GM23338 (cell line): ENCODE measurements around the gene TLNRD1. TPM values are rescaled to one million over a fixed set of nuclear protein-coding genes. Genes with fewer than 3 reads are reported as not detected.
A peak's percentile ranks its signal among the peaks of the same experiment; 100 is the strongest.

Experiments used
- ATAC-seq: fragments of 200-7000 bp; cut with Tn5 transposase; 3 replicates; pipeline ENCODE4 v1.9.1; 2020
- DNase-seq: peaks from one replicate; pipeline ENCODE4 v3.0.0-alpha.2; 2015; ENCODE audit warnings: low spot score
- H2AFZ ChIP-seq: fragments of 200-600 bp; sonication (generic); 2 replicates; pipeline ENCODE4 v1.8.0; 2016; ENCODE audit warnings: antibody characterized with exemption, mild to moderate bottlenecking, moderate library complexity
- H3F3A ChIP-seq: fragments of 200-600 bp; sonication (generic); replicated peaks from 2 replicates; pipeline ENCODE4 v1.8.0; 2017; ENCODE audit warnings: antibody characterized with exemption, mixed run types, low read depth
- H3K27ac ChIP-seq: fragments of 200-600 bp; sonication (generic); 2 replicates; pipeline ENCODE4 v1.6.1; 2016; ENCODE audit warnings: low read depth
- H3K27me3 ChIP-seq: fragments of 200-600 bp; sonication (generic); 2 replicates; pipeline ENCODE4 v1.8.0; 2016; ENCODE audit warnings: mild to moderate bottlenecking, mixed run types, moderate library complexity; ENCODE audit not compliant: insufficient read depth
- H3K36me3 ChIP-seq: fragments of 200-600 bp; sonication (generic); 2 replicates; pipeline ENCODE4 v1.8.0; 2016; ENCODE audit warnings: mild to moderate bottlenecking; ENCODE audit not compliant: insufficient read depth
- H3K4me1 ChIP-seq: fragments of 200-600 bp; sonication (generic); 2 replicates; pipeline ENCODE4 v1.8.0; 2016; ENCODE audit warnings: mild to moderate bottlenecking, moderate library complexity; ENCODE audit not compliant: insufficient read depth
- H3K4me2 ChIP-seq: fragments of 200-600 bp; sonication (generic); 2 replicates; pipeline ENCODE4 v1.7.1; 2017; ENCODE audit warnings: mixed run types
- H3K4me3 ChIP-seq: fragments of 200-600 bp; sonication (generic); 2 replicates; pipeline ENCODE4 v1.6.1; 2016; ENCODE audit warnings: mixed run types
- H3K79me2 ChIP-seq: fragments of 200-600 bp; sonication (generic); replicated peaks from 2 replicates; pipeline ENCODE4 v1.8.0; 2017; ENCODE audit warnings: mild to moderate bottlenecking; ENCODE audit not compliant: insufficient read depth
- H3K9me2 ChIP-seq: fragments of 200-600 bp; sonication (generic); 2 replicates; pipeline ENCODE4 v1.8.0; 2017; ENCODE audit not compliant: insufficient read depth
- H4K20me1 ChIP-seq: fragments of 200-600 bp; sonication (generic); replicated peaks from 2 replicates; pipeline ENCODE4 v1.8.0; 2017; ENCODE audit warnings: mild to moderate bottlenecking; ENCODE audit not compliant: insufficient read depth
- H3K27ac Mint-ChIP-seq: 2 replicates; pipeline ENCODE4 v1.8.0; 2020; ENCODE audit warnings: inconsistent platforms, mild to moderate bottlenecking, moderate library complexity, mixed read lengths
- H3K27me3 Mint-ChIP-seq: 3 replicates; pipeline ENCODE4 v1.8.0; 2022; ENCODE audit warnings: low read depth, mild to moderate bottlenecking, moderate library complexity, mixed read lengths, inconsistent platforms; ENCODE audit not compliant: insufficient read depth, poor library complexity
- H3K36me3 Mint-ChIP-seq: 3 replicates; pipeline ENCODE4 v1.8.0; 2021; ENCODE audit warnings: low read depth, mild to moderate bottlenecking, inconsistent platforms, moderate library complexity, mixed read lengths
- H3K4me1 Mint-ChIP-seq: 3 replicates; pipeline ENCODE4 v1.8.0; 2020; ENCODE audit warnings: mild to moderate bottlenecking, inconsistent platforms, mixed read lengths
- H3K4me3 Mint-ChIP-seq: 3 replicates; pipeline ENCODE4 v1.8.0; 2021; ENCODE audit warnings: moderate library complexity, mild to moderate bottlenecking, inconsistent platforms, mixed read lengths
- H3K9me3 Mint-ChIP-seq: 3 replicates; pipeline ENCODE4 v1.8.0; 2020; ENCODE audit warnings: moderate library complexity, mild to moderate bottlenecking, inconsistent platforms, mixed read lengths
- CTCF ChIP-seq, 2 experiments: fragments of 200-600 bp in 1 of 2; sonication (generic) in 1 of 2; conservative IDR thresholded peaks; 2 replicates each; pipeline versions ENCODE4 v1.5.1 to v1.6.1; 2016 to 2017; ENCODE audit warnings: antibody characterized with exemption in 2 of 2, low read depth in 2 of 2, mild to moderate bottlenecking in 2 of 2, moderate library complexity in 1 of 2
- EZH2 ChIP-seq: fragments of 200-600 bp; sonication (generic); IDR thresholded peaks from one replicate; pipeline ENCODE4 v1.8.0; 2017; ENCODE audit warnings: antibody characterized with exemption, mild to moderate bottlenecking, low read depth; ENCODE audit not compliant: unreplicated experiment
- EZH2phosphoT487 ChIP-seq: fragments of 200-600 bp; sonication (generic); IDR thresholded peaks from one replicate; pipeline ENCODE4 v1.8.1; 2018; ENCODE audit warnings: antibody characterized with exemption; ENCODE audit not compliant: unreplicated experiment
- NANOG ChIP-seq: IDR thresholded peaks from 2 replicates; pipeline ENCODE4 v1.6.1; 2016; ENCODE audit warnings: antibody characterized with exemption, borderline replicate concordance
- POLR2AphosphoS5 ChIP-seq: IDR thresholded peaks from 2 replicates; pipeline ENCODE4 v1.6.1; 2016; ENCODE audit warnings: antibody characterized with exemption, low read depth
- STAT1 ChIP-seq: IDR thresholded peaks from one replicate; pipeline ENCODE4 v1.6.1; 2016; ENCODE audit warnings: antibody characterized with exemption; ENCODE audit not compliant: unreplicated experiment
- ZNF114 ChIP-seq: fragments of 250-450 bp; sonication (Bioruptor Pico); IDR thresholded peaks from 2 replicates; pipeline ENCODE4 v1.5.0; 2020; ENCODE audit warnings: mild to moderate bottlenecking, moderate library complexity
- ZNF331 ChIP-seq: fragments of 250-450 bp; sonication (Bioruptor Pico); IDR thresholded peaks from 2 replicates; pipeline ENCODE4 v1.5.0; 2020; ENCODE audit warnings: low read depth, mild to moderate bottlenecking, moderate library complexity
- polyA plus RNA-seq: library from polyadenylated mRNA; unstranded; fragments of >200 nt; fragmentation: Nextera tagmentation; extraction: Ambion mirVana; gene quantifications from 2 replicates; pipeline ENCODE4 v1.2.1, GENCODE V29; 2016
- total RNA-seq: library from RNA; depleted of rRNA; stranded (reverse); fragments of >200 nt; shearing (Covaris generic); gene quantifications from 2 replicates; pipeline ENCODE4 v1.2.3, GENCODE V29; 2014
- TF ChIP-seq, protein P1 (sequence below): IDR thresholded peaks from 2 replicates; pipeline ENCODE4 v1.6.1; 2016; ENCODE audit warnings: antibody characterized with exemption
- TF ChIP-seq, protein P2 (sequence below): IDR thresholded peaks from one replicate; pipeline ENCODE4 v1.6.1; 2018; ENCODE audit warnings: antibody characterized with exemption; ENCODE audit not compliant: unreplicated experiment

The TLNRD1 gene
- total and polyA plus RNA-seq, 2 experiments from 2014 or later: 6.7 to 27.3 TPM

DNA sequence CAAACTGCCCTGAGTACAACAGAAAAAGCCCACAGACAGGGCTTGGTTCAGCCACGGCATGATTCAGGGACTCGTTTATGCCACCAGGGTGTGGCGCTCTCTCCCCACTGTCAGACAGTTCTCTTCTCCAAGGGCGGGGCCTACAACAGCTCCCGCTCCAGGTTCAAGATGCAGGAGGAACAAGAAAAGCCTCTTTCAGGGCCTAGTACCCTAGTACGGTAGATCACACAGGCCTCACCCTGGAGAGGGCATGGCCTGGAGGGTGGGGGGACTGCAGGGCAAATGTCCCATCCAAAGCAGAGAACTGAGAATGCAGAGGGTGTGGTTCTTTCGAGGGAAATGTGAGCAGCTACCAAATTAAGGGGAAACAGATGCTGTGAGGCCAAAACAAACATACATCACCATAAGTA, 23.1 kb upstream of the TLNRD1 start:
- DNase-seq: peak; percentile 90
- Mint-ChIP-seq H3K4me1 (peaks cover 29% of the 10 kb centered on the region), H3K27me3 (peaks cover 7% of the 10 kb centered on the region), H3K27ac (peak overlapping the region; percentile 57; the same call in 1 of the 2 replicates), H3K4me3 (no peak overlapping the region), H3K36me3 (peaks cover 41% of the 10 kb centered on the region), H3K9me3 (no peaks in the 10 kb centered on the region)
- H3K79me2 ChIP-seq: peaks cover 57% of the 10 kb centered on the region
- peaks cover 4% of the 10 kb centered on the region; the same call in 1 of the 2 replicates for H3K4me1 ChIP-seq
- H3K36me3 ChIP-seq: peaks cover 12% of the 10 kb centered on the region
- no peak overlapping the region for H3K27ac ChIP-seq
- H2AFZ ChIP-seq: no peak overlapping the region
- H3K4me2 ChIP-seq: no peak overlapping the region
- peak; percentile 95 for ATAC-seq
- no peak overlapping the region for H3K4me3 ChIP-seq
- no peaks in the 10 kb centered on the region for H3K9me2 ChIP-seq
- no peaks in the 10 kb centered on the region for H3F3A ChIP-seq
- H4K20me1 ChIP-seq: peaks cover 15% of the 10 kb centered on the region; the same call in 1 of the 2 replicates
- no peak for TF ChIP-seq ZNF114 (CRISPR knock-in tag)
- TF ChIP-seq ZNF331 (CRISPR knock-in tag): no peak
- peak; percentile 14; the same call in 1 of the 2 replicates for TF ChIP-seq POLR2AphosphoS5
- peak; percentile 77 to 92 for TF ChIP-seq CTCF (conservative IDR thresholded peaks at IDR 0.05; ENCODE audit: low read depth in 2 of 2)
- no peaks in the 10 kb centered on the region for H3K27me3 ChIP-seq

DNA sequence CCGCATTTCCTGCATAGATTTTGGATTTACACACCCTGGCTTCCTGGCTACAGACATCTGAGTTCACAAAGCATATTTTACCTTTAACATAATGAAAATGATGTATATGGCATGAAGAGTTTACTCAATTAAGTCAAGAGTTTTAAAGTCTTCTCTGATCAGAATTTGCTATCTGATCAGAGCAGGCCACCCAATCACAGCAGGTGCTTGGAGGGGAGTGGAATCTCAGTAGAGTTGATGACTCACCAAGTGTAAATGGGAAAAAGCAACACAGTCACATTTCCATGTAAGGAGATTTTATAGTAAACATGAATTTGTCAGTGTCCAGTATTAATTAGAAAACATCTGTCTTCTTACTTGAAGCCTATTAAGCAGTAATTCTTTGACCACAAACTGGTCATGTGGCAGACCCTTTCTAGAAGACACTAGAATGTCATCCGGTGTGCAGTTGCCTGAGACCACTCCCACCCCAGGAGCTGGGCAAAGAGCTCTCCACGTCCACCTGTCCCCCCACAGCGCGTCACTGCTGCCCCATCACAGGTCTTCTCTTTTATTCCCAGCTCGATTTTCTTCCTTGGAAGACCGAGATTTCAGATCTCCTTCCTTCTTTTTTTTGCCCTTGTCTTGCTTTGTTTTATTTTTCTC, 21.9 kb upstream of the TLNRD1 start:
- no peak overlapping the region for H3K4me3 Mint-ChIP-seq
- peak overlapping the region; percentile 57; the same call in 1 of the 2 replicates for H3K27ac ChIP-seq
- H2AFZ ChIP-seq: no peak overlapping the region
- H3K27me3 ChIP-seq: no peaks in the 10 kb centered on the region
- peaks cover 7% of the 10 kb centered on the region for H3K27me3 Mint-ChIP-seq
- peaks cover 41% of the 10 kb centered on the region for H3K36me3 Mint-ChIP-seq
- H3K4me1 Mint-ChIP-seq: peaks cover 29% of the 10 kb centered on the region
- H3K4me3 ChIP-seq: no peak overlapping the region
- H3K4me2 ChIP-seq: no peak overlapping the region
- H3K9me2 ChIP-seq: no peaks in the 10 kb centered on the region
- no peaks in the 10 kb centered on the region for H3F3A ChIP-seq
- ATAC-seq: no peak
- no peak for DNase-seq
- H3K36me3 ChIP-seq: peaks cover 12% of the 10 kb centered on the region
- peaks cover 59% of the 10 kb centered on the region for H3K79me2 ChIP-seq
- H3K27ac Mint-ChIP-seq: peak overlapping the region; percentile 74
- peaks cover 22% of the 10 kb centered on the region for H4K20me1 ChIP-seq
- peaks cover 4% of the 10 kb centered on the region; the same call in 1 of the 2 replicates for H3K4me1 ChIP-seq
- no peaks in the 10 kb centered on the region for H3K9me3 Mint-ChIP-seq
- TF ChIP-seq ZNF331 (CRISPR knock-in tag) (no peak), EZH2 (no peak), STAT1 (no peak), EZH2phosphoT487 (no peak), NANOG (no peak)
- TF ChIP-seq, protein P1, sequence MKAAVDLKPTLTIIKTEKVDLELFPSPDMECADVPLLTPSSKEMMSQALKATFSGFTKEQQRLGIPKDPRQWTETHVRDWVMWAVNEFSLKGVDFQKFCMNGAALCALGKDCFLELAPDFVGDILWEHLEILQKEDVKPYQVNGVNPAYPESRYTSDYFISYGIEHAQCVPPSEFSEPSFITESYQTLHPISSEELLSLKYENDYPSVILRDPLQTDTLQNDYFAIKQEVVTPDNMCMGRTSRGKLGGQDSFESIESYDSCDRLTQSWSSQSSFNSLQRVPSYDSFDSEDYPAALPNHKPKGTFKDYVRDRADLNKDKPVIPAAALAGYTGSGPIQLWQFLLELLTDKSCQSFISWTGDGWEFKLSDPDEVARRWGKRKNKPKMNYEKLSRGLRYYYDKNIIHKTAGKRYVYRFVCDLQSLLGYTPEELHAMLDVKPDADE: no peak
- TF ChIP-seq, protein P2, sequence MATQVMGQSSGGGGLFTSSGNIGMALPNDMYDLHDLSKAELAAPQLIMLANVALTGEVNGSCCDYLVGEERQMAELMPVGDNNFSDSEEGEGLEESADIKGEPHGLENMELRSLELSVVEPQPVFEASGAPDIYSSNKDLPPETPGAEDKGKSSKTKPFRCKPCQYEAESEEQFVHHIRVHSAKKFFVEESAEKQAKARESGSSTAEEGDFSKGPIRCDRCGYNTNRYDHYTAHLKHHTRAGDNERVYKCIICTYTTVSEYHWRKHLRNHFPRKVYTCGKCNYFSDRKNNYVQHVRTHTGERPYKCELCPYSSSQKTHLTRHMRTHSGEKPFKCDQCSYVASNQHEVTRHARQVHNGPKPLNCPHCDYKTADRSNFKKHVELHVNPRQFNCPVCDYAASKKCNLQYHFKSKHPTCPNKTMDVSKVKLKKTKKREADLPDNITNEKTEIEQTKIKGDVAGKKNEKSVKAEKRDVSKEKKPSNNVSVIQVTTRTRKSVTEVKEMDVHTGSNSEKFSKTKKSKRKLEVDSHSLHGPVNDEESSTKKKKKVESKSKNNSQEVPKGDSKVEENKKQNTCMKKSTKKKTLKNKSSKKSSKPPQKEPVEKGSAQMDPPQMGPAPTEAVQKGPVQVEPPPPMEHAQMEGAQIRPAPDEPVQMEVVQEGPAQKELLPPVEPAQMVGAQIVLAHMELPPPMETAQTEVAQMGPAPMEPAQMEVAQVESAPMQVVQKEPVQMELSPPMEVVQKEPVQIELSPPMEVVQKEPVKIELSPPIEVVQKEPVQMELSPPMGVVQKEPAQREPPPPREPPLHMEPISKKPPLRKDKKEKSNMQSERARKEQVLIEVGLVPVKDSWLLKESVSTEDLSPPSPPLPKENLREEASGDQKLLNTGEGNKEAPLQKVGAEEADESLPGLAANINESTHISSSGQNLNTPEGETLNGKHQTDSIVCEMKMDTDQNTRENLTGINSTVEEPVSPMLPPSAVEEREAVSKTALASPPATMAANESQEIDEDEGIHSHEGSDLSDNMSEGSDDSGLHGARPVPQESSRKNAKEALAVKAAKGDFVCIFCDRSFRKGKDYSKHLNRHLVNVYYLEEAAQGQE: no peak
